T1000 (cell line): ENCODE measurements around the gene SNW1.
A peak's percentile ranks its signal among the peaks of the same experiment; 100 is the strongest.
"Not testable (repeated sequence)": the region's sequence is repeated elsewhere in the genome, so short reads cannot be mapped to it uniquely, and the experiment has no call there.

Experiments
- DNase-seq: peaks from one replicate; lab custom pipeline; 2025; ENCODE audit warnings: mixed read lengths; lab: John Stamatoyannopoulos, UW

Gene SNW1

DNA sequence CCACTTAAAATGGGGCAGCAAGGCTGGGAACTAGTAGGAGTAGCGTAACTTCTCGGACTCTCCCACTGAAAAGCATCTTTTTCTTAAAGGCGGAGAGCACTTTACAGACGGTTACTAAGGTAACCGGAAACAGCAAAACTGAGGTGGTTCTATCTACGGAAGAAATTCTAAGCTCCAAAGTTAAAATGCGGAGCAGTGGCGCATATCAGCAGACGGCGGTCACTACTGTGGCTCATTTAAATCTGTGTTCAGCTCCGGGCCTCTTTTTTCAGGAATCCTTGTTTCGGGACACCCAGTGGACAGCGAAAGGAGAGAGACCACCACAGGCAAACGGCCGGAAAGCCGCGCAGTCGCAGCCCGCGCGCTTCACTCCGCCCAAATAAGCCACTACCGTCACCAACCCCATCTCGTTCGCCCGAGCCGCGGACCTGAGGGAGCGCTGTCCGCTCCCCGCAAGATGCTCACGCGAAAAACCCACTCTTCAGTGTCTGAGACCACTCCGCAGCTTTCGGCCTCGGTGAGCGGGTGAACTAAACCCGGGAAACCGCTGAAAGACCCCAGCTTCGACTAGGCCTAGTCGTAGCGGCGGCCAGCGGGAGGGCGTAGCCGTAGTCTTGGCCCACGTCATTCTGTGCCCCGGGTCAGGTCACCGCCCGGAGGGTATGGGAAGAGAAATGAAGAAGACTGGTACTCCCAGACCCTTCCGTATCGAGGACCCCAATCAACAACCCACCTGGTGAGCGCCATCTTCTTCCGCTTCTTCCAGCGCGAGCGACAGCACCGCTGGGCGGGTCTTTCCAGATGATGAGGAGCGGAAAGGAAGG lies at the start of gene SNW1:
Gene SNW1 (minus strand): TSS at position 776 of the 824 bp plus-strand sequence. CDS start 29 bp downstream, at position 747.
- DNase-seq = peak; percentile 88

DNA sequence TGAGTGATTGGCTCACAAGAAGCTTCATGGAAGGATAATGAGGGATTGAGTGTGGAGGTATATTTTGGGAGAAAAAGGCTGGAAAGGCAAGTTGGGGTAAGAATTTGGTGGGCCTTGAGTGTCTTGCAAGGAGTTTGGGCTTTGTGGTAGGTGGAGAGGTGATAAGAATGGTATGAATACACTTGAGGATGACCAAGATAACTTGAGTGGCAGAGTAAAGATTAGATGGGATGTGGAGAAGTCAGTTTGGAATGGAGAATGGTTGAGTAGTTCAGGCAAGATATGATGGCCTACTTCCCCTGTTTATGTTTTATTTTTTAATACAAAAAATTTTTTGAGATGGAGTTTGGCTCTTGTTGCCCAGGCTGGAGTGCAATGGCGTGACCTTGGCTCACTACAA lies 48.1 kb upstream of the SNW1 start:
- DNase-seq = no peak

DNA sequence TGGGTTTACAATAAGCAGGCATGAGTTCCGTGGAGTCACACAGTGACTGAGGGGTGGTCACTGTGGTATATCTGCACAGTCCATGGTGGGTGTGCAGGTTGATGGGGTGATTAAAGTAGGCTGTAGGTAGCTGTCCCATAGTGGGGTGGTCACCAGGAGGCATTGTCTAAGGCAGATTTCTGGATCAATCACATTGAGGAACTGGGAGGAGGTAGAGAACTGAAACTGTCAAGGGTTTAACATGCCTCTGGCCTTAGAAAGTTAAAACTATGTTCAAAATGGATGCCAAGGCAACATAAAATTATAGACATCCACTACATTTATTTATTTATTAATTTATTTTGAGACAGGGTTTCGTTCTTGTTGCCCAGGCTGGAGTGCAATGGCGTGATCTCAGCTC lies 47.3 kb upstream of the SNW1 start:
- DNase-seq = no peak

DNA sequence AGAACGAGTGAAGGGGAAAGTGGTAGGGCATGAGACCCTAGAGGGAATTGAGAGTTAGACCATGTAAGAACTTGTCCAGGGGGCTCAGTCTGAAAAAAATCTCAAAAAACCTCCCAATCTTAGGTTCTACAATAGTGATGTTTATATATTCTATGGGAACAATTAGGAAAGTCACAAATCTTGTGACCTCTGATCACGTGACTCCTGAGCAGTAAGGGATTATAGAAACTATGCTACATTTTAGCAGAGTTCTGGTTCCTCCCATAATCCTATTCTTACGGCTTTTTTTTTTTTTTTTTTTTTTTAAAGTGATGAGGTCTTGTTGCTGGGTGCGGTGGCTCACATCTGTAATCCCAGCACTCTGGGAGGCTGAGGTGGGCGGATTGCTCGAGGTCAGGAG lies 44.8 kb upstream of the SNW1 start:
- DNase-seq = no peak

DNA sequence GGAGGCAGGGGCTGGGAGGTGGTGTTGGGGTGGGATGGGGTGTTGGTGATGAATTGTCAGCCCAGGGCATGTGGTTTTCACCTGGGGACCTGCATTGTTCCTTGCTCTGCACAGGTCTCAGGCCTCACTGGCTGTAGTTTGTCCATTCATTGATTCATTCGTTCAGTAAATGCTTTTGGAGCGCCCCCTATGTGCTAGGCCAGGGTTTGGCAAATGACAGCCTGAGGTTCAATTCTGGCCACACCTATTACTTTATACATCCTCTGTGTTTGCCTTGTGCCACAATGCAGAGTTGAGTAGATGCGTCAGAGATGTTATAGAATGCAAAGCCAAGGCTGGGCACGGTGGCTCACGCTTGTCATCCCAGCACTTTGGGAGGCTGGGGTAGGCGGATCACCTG lies 43.6 kb upstream of the SNW1 start:
- DNase-seq = no peak

DNA sequence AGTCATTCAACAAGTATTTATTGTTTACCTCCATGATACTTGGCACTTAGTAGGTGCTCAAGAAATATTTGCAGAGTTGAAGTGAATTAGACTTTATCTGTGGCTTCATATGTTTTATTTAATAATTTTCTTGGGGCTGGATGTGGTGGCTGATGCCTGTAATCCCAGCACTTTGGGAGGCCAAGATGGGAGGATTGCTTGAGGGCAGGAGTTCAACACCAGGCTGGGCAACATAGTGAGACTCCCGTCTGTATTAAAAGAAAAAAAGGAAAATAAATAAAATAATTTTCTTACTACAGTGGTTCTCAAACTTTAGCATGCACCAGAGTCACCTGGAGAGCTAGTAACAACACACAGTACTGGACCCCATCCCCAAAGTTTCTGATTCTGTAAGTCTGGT lies 39.9 kb upstream of the SNW1 start:
- DNase-seq = no peak

DNA sequence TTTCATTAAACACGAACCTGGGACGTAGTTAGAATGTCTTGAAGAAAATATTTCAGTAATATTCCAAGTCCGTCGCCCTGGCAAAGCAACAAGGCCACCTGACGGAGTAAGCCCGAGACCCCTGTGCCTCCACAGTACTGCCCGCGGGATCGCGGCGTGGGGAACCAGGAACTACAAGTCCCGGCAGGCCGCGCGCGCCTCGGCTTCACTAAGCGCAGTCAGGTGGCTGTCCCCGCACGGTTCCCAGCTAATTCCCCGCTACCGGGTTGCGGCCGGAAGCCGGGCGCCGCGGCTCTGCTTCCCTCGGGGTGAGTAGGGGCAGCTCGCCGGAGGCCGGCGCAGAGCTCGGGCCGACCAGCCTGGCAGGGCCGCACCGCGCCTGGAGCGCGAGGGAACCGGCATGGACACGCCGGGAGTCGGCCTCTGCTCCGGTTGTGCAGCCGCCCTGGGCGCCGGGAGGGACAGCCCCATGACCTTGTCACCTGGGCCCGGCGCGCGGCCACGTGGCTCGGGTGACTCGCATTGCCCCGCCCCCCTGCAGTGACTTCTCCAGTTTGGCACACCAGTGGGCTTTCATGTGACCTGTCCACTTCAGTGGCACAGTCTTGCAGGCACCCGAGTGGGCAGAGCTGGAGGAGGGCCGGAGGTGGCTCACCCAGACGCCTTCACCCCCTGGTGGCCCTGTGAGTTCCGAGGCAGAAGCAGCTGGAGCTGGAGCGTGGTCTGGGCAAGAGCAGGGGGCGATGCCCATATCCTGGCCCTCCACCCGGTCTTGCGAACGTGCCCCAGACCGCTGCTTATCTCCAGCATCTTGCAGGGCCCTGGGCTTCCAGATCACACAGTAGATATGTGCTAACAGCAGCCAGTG lies 39.1 kb upstream of the SNW1 start, which contains the start of gene ADCK1:
Gene ADCK1 (plus strand): TSS at position 247 of the 868 bp plus-strand sequence. CDS start 18,870 bp downstream, outside the sequence.
- DNase-seq = peak; percentile 49

DNA sequence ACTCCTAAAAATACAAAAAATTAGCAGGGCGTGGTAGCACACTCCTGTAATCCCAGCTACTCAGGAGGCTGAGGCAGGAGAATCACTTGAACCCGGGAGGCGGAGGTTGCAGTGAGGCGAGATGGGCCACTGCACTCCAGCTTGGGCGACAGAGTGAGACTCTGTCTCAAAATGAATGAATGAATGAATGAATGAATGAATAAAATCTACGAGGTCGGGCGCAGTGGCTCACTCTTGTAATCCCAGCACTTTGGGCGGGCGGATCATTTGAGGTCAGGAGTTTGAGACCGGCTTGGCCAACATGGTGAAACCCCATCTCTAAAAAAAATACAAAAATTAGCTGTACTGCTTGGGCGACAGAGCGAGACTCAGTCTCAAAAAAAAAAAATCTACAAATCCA lies 38.5 kb upstream of the SNW1 start:
- not testable (repeated sequence) for DNase-seq

DNA sequence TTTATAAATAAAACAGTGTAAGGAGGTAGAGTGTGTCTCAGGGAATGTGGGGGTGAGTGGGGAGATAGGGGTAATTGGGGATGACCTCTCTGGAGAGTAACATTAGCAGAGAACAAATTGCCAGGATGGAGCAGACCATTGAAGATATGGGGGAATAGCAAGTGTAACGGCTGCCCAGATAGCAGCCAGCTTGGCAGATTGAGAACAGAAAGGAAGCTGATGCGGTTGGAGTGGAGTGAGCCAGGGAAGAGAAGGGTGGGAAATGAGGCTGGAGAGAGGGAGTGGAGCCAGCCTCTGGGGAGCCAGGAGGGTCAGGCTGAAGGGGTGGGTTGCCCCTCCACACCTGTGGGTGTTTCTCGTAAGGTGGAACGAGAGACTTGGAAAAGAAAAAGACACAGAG lies 33.4 kb upstream of the SNW1 start:
- DNase-seq = no peak

DNA sequence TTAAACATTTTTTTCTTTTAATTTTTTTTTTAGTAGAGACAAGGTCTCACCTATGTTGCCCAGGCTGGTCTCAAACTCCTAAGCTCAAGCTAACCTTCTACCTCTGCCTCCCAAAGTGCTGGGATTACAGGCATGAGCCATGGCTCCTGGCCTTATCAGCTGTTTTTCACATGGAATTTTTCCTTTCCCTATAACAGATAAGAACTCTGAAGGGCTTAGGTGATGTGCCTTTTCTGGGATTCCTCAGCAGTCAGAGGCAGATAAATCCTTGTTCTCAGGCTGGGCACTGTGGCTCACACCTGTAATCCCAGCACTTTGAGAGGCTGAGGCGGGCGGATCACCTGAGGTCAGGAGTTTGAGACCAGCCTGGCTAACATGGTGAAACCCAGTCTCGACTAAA lies 32.3 kb upstream of the SNW1 start:
- not testable (repeated sequence) for DNase-seq

DNA sequence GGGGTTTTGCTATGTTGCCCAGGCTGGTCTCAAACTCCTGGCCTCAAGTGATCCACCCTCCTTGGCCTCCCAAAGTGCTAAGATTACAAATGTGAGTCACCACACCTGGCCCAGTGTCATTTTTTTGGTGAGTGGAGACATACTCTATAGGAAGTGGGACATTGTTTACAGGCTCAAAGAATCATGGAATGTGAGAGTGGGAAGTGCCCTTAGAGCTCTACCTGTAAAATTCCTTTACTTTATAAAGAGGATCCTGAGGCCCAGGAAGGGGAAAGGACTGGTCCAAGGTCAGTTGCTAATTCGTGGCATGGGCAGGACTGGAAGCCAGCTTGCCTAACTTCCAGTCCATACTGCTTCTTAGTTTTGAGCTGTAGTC lies 30.3 kb upstream of the SNW1 start:
- no peak for DNase-seq

DNA sequence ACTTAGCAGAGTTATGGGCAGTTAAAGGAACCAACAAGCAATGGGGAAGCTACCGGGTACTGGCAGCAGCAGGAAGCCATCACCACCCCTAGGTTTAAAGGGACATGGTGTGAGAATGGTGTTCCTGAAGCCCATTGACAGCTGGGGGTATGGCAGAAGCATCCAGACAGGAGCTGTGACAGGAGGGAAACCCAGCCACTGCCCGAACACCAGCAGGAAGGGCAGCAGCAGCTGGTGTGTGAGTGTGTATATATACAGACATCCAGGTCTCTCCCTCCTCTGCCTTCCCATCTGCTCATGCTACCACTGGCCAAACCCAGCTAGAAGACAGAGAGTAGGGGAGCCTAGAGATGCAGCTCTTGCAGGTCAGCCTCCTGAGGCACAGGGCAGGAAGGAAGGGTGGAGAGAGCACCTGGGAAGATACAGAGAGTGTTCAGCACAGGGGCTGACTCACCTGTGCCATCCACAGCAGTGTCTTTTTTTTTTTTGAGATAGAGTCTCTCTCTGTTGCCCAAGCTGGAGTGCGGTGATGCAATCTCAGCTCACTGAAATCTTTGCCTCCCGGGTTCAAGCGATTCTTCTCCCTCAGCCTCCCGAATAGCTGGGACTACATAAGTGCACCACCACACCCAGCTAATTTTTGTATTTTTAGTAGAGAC lies 29.7 kb upstream of the SNW1 start:
- no peak for DNase-seq

DNA sequence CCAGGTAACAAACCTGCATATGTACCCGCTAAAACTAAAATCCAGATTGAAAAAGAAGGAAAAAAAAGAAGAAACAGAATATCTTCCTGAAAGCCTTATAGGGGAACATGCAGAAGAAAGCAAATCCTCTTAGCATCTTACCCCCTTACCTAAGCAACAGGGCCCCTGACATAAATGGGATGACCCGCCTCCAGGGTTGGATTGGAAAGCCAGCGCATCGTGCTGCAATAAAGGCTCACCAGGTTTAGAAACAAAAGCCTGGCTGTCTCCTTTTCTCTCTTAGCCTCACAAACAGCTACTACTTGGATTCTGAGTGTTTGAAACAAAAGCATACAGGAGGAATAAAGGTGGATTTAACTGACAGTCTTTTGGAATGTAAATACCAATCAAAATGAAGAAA lies 25.2 kb upstream of the SNW1 start:
- no peak for DNase-seq

DNA sequence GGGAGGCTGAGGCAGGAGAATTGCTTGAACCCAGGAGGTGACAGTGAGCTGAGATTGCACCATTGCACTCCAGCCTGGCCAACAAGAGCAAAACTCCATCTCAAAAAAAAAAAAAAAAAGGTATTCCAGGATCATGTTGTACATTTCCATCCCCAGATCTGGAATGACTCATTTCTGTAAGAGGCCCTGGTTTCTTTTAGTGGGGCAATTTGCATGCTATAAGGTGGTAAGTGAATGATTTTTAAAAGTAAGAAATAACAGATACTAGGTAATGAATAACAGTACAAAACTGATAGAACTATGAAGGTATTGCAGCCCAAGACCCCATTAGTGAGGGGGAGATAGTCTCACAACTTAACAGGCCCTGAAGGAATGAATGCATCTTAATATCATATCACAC lies 21.2 kb upstream of the SNW1 start:
- no peak for DNase-seq

DNA sequence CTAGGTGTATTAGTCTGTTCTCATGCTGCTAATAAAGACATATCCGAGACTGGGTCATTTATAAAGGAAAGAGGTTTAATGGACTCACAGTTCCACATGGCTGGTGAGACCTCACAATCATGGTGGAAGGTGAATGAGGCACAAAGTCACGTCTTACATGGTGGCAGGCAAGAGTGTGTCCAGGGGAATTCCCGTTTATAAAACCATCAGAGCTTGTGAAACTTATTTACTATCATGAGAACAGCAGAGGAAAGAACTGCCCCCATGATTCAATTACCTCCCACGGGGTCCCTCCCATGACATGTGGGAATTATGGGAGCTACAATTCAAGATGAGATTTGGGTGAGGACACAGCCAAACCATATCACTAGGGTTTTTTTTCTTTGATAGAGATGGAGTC lies 13.0 kb upstream of the SNW1 start:
- DNase-seq = not testable (repeated sequence)

DNA sequence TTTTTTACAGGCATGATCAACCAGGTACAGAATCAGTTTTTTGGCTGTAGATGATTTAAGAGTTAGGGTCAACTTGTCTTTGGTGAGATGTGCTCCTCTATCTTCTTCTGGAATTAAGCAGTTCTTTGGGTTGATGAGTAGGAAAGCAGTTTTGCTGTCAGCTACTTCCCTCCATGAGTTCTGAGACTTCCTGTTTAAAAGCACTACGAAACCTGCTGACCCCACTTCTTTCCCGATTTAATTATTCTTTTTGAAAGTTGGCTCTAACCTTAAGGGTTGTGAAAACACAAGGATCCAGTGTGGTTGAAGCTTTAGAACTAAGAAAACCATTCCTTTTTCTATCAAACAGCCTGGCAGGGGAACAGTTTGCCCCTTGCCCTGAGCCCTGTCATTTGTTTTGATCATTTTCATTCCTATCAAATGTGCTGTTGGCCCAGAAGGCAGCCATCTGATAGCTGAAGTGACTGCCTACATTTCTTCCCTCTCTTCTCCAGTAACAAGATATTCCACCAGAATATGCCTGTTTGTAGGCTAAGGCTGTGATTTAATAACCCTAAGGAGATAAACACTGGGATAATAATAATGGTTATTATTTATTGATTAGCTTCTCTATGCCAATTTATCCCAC lies 7.6 kb upstream of the SNW1 start:
- DNase-seq = not testable (repeated sequence)

DNA sequence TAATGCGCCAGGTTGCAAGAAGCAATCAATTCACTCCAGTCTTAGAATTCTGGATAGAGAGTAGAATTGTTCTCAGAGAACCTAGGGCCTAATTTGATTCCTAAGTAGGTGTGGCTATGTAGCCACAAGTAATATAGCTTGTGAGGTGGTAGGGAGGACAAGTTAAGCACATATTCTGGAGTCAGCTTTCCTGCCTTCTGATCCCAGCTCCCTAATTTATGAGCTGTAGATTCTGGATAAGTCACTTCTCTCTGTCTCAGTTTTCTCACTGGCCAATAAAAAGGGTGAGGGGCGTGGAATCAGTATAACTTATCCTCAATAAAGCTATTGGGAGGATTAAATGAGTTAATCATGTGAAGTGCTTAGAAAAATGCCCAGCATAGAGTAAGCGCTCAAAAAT lies 3.0 kb upstream of the SNW1 start:
- DNase-seq = no peak

DNA sequence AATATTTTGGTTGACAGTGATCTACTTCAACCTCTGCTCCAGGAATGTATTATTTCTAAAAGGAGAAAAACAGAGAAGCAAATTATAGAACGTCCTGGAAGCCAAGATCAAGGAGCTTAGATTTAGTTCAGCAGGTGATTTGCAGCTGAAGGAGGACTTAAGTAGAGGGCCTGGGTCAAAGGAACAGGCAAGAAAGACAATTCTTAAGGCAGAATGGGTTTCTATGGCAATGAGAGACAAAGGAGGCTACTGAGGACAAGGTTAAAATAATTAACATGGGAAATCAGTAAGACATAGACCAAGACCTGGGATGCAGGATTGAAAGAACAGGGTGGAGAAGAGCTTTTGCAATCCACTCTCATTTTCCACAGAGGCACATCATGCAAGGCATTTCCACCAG lies 2.4 kb upstream of the SNW1 start:
- DNase-seq = no peak

DNA sequence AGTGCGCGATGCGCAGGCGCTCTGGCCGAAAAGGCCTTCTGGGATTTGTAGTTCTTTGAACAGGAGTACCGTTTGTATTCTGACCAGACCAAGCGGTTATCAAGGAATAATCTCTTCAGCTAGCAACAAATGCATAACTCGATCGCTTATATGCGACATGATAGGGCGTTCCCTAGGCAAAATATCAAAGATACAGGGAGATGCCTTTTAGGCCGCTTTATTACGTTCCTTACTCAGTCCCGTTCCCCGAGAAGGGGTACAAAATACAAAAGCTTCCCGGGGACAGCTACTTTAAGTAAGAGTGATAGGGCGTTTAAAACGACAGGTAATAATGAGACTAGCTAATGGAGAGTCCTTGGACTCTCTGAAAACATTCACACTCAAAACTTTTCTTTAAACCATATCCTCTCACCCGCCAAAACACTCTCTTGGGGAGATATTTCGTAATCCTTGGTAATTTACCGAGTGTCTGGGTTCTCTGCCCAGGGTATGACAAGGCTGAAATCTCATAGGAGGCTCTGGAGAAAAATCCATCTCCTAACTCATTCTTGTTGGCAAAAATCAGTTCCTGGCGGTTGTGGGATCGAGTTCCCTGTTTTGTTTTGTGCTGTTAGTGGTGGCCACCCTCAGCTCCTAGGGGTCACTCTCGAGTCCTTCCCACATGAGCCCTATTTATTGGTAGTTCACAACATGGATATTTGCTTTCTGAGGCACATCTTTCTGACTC lies 412 bp upstream of the SNW1 start:
- no peak for DNase-seq

DNA sequence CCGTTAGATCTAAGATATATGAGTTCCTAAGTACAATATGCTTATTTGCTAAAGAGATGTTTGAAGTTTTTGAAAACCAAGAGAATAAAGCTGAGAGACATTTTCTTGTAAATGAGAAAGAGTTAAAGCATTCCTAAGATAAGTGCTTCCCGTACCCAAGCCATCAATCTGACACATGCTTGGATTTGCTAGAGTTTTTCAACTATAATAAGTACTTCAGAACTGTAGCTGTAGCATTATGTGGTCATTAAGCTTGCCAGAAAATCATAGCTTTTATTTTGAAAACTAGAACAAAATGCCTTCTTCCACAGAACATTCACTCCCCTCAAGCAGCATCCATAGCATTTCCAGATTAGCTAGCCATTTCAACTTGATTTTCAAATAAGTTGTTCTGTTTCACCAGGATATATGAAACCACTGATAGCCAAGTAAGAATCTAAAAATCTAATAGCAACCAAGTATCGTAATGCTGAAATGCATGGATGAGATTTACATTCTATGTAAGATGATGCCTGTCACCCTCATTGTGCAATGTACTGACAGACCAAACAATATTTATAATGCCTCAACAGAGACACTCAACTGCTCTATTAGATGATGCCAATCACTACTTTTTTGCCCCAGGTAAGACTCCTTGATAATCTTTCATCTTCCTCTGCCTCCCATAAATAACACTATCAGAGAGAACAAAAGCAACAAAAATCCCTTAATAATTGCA lies 8.0 kb downstream of the SNW1 start:
- DNase-seq = no peak

DNA sequence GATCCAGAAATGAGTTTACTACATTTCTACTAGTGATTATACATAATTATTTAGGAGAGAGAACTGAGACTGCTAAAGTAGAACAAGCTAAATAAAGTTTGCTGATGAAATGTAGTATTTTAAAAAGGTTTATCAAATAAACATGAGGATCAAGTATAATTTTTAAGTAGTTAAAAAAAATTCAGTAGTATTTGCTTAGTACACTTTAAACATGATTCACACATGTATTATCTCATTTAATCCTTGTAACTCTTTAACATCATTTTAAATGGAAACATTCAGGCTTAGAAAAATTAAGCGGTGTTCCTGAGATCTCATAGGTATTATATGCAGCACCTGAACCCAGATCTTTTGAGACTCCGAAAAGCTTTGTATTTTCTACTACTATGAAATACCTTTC lies 8.7 kb downstream of the SNW1 start:
- no peak for DNase-seq
